Ascending aorta (tissue), 2 donors: ENCODE measurements around the gene NPIPA1. TPM values are rescaled to one million over a fixed set of nuclear protein-coding genes. Genes with fewer than 3 reads are reported as not detected.
A peak's percentile ranks its signal among the peaks of the same experiment; 100 is the strongest.
"Not testable (repeated sequence)": the region's sequence is repeated elsewhere in the genome, so short reads cannot be mapped to it uniquely, and the experiment has no call there.

Experiments used
- DNase-seq, 2 donors: peaks; one replicate each; pipeline ENCODE4 v3.0.0-alpha.2; 2019; ENCODE audit warnings: low spot score in 2 of 2
- H3K27ac ChIP-seq, 2 donors: fragments of 200-600 bp; sonication (generic); one replicate each; pipeline ENCODE4 v1.5.1; 2016 to 2017; ENCODE audit warnings: mild to moderate bottlenecking in 1 of 2
- H3K27me3 ChIP-seq: fragments of 200-600 bp; sonication (generic); one replicate; pipeline ENCODE4 v1.5.1; 2017
- H3K36me3 ChIP-seq, 2 donors: fragments of 200-600 bp; sonication (generic); one replicate each; pipeline ENCODE4 v1.5.1; 2016
- H3K4me1 ChIP-seq, 2 donors: fragments of 200-600 bp; sonication (generic); one replicate each; pipeline ENCODE4 v1.5.1; 2016 to 2017; ENCODE audit warnings: mild to moderate bottlenecking in 1 of 2
- H3K4me3 ChIP-seq, 2 donors: fragments of 200-600 bp; sonication (generic); one replicate each; pipeline ENCODE4 v1.5.1; 2016 to 2017; ENCODE audit warnings: mild to moderate bottlenecking in 1 of 2
- H3K9me3 ChIP-seq, 2 donors: fragments of 200-600 bp; sonication (generic); one replicate each; pipeline ENCODE4 v1.5.1; 2016
- intact Hi-C: fragments of 100-400 bp; cut with DNase I; formaldehyde crosslinking; loops from one replicate; pipeline ENCODE4 v1.15.1; 2023
- total RNA-seq: library from RNA; depleted of rRNA; stranded (reverse); fragments of >200 nt; gene quantifications from one replicate; pipeline ENCODE4 v1.1.0, GENCODE V29; 2016

The NPIPA1 gene
- total RNA-seq, 1 donor from 2014 or later, result 53.4 TPM

DNA sequence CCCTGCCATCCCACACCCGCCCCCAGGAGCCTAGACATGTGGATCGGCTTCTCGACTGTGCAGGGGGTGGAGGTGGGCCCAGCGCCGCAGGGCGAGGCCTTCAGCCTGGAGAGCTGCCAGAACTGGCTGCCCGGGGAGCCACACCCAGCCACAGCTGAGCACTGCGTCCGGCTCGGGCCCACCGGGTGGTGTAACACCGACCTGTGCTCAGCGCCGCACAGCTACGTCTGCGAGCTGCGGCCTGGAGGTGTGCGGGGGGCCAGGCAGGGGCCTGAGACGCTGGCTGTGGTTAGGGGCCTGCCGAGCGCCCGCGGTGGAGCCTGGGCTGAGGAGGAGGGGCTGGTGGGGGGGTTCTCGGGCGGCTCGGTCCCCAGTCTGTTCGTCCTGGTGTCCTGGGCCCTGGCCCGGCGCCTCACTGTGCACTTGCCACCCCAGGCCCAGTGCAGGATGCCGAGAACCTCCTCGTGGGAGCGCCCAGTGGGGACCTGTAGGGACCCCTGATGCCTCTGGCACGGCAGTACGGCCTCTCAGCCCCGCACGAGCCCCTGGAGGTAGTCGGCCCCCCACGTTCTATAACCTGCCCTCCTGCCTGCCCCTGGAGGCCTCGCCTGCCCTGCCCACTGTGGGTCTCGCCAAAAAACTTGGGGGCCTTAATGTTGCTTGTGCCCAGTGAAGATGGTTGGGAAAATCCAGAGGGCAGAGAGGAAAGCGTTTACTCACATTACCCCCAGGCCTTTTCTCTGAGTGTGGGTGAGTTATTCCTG, 17.2 kb upstream of the NPIPA1 start:
- H3K4me1 ChIP-seq, H3K9me3 ChIP-seq, intact Hi-C loops, H3K27ac ChIP-seq, H3K27me3 ChIP-seq, H3K36me3 ChIP-seq, H3K4me3 ChIP-seq: not testable (repeated sequence)
- DNase-seq, result peak in 1 of 2 donors; percentile 38

DNA sequence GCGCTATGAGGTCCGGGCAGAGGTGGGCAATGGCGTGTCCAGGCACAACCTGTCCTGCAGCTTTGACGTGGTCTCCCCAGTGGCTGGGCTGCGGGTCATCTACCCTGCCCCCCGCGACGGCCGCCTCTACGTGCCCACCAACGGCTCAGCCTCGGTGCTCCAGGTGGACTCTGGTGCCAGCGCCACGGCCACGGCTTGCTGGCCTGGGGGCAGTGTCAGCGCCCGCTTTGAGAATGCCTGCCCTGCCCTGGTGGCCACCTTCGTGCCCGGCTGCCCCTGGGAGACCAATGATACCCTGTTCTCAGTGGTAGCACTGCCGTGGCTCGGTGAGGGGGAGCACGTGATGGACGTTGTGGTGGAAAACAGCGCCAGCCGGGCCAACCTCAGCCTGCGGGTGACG, 15.0 kb upstream of the NPIPA1 start:
- H3K4me1 ChIP-seq, H3K27ac ChIP-seq, H3K4me3 ChIP-seq, DNase-seq, H3K9me3 ChIP-seq, H3K36me3 ChIP-seq, intact Hi-C loops, H3K27me3 ChIP-seq: not testable (repeated sequence)

DNA sequence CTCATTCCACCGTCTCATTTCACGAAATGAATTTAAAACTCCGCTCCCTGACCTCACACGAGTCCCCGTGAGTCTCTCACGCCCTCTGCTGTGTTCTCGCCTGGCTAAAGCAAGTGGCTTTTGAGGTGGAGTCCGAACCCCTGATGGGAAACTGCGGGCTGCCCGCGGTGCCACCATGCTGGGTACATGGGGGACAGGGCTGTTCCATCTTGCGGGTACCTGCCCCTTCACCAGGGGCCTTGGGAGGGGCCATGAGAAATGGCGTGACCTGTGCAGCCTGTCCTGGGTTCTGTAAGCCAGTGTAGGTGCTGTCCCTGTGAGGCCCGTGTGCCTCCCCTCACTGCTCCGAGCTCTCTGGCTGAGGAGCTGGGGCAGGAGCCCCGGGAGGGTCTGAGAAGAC, 14.3 kb upstream of the NPIPA1 start:
- intact Hi-C loops, result not testable (repeated sequence)

DNA sequence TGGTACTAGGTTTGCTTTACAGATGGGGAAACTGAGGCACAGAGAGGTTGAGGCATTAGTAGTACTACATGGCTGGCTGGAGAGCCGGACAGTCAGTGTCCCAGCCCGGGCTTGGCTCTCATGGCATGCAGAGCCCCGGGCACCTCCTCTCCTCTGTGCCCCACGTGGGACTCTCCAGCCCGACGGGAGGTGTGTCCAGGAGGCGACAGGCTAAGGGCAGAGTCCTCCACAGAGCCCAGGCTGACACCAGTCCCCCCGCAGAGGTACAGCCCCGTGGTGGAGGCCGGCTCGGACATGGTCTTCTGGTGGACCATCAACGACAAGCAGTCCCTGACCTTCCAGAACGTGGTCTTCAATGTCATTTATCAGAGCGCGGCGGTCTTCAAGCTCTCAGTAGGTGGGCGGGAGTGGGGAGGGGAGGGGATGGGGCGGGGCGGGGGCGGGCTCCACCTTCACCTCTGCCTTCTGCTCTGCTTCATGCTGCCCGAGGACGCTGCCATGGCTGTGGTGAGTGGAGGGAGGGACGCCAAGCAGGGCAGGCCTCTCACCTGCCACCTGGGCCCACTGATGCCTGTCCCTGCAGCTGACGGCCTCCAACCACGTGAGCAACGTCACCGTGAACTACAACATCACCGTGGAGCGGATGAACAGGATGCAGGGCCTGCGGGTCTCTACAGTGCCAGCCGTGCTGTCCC, 13.7 kb upstream of the NPIPA1 start:
- DNase-seq, result peak in 1 of 2 donors; percentile 12
- intact Hi-C loops, H3K36me3 ChIP-seq, H3K27ac ChIP-seq, H3K9me3 ChIP-seq, H3K27me3 ChIP-seq, H3K4me1 ChIP-seq, H3K4me3 ChIP-seq: not testable (repeated sequence)

More for the DNA sequence above, 14.3 kb upstream of the NPIPA1 start:
- not testable (repeated sequence) for DNase-seq, H3K36me3 ChIP-seq, H3K4me3 ChIP-seq, H3K9me3 ChIP-seq, H3K27ac ChIP-seq, H3K4me1 ChIP-seq, H3K27me3 ChIP-seq

DNA sequence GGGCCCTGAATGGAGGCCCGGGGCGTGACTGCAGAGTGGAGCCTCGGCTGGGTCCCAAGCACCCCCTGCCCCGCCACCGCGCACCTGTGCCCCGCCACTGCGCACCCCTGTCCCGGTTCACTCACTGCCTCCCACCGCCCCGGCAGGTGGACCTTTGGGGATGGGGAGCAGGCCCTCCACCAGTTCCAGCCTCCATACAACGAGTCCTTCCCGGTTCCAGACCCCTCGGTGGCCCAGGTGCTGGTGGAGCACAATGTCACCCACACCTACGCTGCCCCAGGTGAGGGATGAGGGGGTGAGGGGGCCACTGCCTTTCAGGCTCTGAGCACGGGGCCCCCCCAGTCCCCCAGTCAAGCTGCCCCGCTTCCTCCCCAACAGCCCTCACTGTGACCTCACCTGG, 12.9 kb upstream of the NPIPA1 start:
- intact Hi-C loops, H3K4me1 ChIP-seq: not testable (repeated sequence)

DNA sequence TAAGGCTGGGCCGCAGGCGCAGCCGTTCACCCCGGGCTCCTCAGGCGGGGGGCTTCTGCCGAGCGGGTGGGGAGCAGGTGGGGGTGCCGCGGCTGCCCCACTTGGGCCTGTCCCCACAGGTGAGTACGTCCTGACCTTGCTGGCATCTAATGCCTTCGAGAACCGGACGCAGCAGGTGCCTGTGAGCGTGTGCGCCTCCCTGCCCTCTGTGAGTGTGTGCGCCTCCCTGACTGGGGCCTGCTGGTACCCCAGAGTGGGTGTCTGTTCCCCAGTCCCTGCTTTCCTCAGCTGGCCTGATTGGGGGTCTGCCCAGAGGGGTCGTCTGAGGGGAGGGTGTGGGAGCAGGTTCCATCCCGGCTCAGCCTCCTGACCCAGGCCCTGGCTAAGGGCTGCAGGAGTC, 12.3 kb upstream of the NPIPA1 start:
- H3K4me1 ChIP-seq, H3K27ac ChIP-seq, H3K4me3 ChIP-seq, intact Hi-C loops, H3K9me3 ChIP-seq, H3K27me3 ChIP-seq, H3K36me3 ChIP-seq: not testable (repeated sequence)
- DNase-seq, result peak in 1 of 2 donors; percentile 9

More for the DNA sequence above, 12.9 kb upstream of the NPIPA1 start:
- not testable (repeated sequence) for H3K36me3 ChIP-seq, H3K27me3 ChIP-seq, H3K9me3 ChIP-seq, H3K4me3 ChIP-seq, H3K27ac ChIP-seq, DNase-seq

DNA sequence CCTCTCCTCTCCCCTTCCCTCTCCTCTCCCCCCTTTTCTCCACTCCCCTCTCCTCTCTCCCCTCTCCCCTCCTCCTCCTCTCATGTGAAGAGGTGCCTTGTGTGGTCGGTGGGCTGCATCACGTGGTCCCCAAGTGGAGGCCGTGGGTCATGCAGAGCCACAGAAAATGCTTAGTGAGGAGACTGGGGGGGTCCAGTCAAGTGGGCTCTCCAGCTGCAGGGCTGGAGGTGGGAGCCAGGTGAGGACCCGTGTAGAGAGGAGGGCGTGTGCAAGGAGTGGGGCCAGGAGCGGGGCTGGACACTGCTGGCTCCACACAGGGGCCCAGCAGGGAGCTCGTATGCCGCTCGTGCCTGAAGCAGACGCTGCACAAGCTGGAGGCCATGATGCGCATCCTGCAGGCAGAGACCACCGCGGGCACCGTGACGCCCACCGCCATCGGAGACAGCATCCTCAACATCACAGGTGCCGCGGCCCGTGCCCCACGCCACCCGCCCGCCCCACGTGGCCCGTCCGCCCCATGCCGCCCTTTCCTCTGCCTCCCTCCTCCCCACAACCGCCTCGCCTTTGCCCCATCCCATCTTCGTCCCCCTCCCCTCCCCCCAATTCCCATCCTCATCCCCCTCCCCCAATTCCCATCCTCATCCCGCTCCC, 9.1 kb upstream of the NPIPA1 start:
- H3K27ac ChIP-seq, H3K9me3 ChIP-seq, H3K36me3 ChIP-seq, H3K4me1 ChIP-seq, H3K4me3 ChIP-seq, intact Hi-C loops, H3K27me3 ChIP-seq: not testable (repeated sequence)
- DNase-seq, result peak in 1 of 2 donors; percentile 58

DNA sequence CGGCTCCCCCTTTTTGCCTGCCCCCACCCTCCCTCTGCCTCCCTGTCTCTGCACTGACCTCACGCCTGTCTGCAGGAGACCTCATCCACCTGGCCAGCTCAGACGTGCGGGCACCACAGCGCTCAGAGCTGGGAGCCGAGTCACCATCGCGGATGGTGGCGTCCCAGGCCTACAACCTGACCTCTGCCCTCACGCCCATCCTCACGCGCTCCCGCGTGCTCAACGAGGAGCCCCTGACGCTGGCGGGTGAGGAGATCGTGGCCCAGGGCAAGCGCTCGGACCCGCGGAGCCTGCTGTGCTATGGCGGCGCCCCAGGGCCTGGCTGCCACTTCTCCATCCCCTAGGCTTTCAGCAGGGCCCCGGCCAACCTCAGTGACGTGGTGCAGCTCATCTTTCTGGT, 8.1 kb upstream of the NPIPA1 start:
- intact Hi-C loops, H3K27ac ChIP-seq, H3K9me3 ChIP-seq, H3K27me3 ChIP-seq, H3K4me1 ChIP-seq, H3K36me3 ChIP-seq, H3K4me3 ChIP-seq, DNase-seq: not testable (repeated sequence)

DNA sequence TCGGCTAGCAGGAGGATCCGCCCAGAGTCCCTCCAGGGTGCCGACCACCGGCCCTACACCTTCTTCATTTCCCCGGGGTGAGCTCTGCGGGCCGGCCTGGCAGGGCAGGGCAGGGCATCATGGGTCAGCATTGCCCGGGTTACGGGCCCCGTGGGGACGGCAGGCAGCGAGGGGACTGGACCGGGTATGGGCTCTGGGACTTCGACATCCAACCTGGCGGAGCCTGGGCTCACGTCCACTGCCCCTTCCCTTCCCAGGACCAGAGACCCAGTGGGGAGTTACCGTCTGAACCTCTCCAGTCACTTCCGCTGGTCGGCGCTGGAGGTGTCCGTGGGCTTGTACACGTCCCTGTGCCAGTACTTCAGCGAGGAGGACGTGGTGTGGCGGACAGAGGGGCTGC, 7.0 kb upstream of the NPIPA1 start:
- H3K4me1 ChIP-seq, H3K36me3 ChIP-seq, H3K9me3 ChIP-seq, H3K27ac ChIP-seq, H3K27me3 ChIP-seq, H3K4me3 ChIP-seq, intact Hi-C loops, DNase-seq: not testable (repeated sequence)

DNA sequence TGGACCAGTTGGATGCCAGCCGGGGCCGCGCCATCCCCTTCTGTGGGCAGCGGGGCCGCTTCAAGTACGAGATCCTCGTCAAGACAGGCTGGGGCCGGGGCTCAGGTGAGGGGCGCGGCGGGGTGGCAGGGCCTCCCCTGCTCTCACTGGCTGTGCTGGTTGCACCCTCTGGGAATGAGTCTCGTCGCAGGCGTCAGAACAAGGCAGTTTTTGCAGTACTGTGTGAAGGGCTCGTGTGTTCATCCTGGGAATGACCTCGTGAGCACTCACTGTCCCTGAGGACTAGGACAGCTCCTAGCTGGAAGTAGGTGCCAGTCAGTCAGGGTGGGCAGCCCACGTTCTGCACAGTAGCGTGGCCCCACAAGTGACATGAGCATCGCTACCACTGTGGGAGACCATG, 6.3 kb upstream of the NPIPA1 start:
- H3K27me3 ChIP-seq, intact Hi-C loops, DNase-seq, H3K4me3 ChIP-seq, H3K27ac ChIP-seq, H3K4me1 ChIP-seq, H3K9me3 ChIP-seq, H3K36me3 ChIP-seq: not testable (repeated sequence)

DNA sequence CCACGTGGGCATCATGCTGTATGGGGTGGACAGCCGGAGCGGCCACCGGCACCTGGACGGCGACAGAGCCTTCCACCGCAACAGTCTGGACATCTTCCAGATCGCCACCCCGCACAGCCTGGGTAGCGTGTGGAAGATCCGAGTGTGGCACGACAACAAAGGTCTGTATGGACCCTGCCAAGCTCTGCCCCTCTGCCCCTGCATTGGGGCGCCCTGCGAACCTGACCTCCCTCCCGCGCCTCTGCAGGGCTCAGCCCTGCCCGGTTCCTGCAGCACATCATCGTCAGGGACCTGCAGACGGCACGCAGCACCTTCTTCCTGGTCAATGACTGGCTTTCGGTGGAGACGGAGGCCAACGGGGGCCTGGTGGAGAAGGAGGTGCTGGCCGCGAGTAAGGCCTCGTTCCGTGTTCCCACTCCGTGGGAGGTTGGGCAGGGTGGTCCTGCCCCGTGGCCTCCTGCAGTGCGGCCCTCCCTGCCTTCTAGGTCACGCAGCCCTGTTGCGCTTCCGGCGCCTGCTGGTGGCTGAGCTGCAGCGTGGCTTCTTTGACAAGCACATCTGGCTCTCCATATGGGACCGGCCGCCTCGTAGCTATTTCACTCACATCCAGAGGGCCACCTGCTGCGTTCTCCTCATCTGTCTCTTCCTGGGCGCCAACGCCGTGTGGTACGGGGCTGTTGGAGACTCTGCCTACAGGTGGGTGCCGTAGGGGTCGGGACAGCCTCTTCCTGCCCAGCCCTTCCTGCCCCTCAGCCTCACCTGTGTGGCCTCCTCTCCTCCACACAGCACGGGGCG, 4.5 kb upstream of the NPIPA1 start:
- intact Hi-C loops, H3K4me3 ChIP-seq, H3K4me1 ChIP-seq, H3K9me3 ChIP-seq, DNase-seq, H3K36me3 ChIP-seq, H3K27ac ChIP-seq, H3K27me3 ChIP-seq: not testable (repeated sequence)

DNA sequence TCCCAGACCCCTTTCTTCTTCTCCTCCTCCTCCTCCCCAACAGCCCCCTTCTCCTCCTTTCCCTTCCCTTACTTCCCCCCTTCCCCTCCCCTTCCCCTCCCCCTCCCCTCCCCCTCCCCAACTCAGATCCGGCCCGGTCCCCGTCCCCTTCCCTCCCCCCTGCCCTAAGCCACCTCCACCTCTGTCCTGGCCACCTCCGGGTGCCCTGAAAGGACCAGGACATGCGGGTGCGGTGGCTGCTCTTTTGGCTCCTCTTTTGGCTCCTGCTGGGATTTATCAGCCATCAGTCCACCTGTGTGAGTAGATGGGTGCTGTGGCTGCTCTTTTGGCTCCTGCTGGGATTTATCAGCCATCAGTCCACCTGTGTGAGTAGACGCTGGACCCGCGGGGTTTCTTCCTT, 751 bp downstream of the NPIPA1 start:
- DNase-seq, H3K4me1 ChIP-seq, intact Hi-C loops, H3K9me3 ChIP-seq, H3K4me3 ChIP-seq, H3K27ac ChIP-seq, H3K36me3 ChIP-seq, H3K27me3 ChIP-seq: not testable (repeated sequence)

DNA sequence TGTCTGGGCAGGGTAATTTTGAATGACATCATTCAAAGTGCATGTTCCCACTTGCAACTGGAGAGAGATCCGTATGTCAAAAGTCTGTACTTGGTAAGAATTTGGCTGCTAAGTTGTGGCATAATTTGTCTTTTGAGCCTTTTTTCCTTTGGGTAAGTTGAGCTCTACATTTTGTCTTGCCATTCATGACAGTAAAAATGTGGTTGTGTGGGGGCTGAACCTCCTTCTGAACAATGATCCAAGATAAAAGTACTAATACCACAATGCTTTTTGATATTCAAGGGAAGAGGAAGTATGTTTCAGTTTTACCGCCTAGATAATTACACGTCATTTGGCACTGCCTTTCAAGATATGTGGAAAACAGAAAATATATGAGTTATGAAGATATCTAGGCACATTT, 5.4 kb downstream of the NPIPA1 start:
- intact Hi-C loops, DNase-seq, H3K4me3 ChIP-seq, H3K27me3 ChIP-seq, H3K36me3 ChIP-seq, H3K9me3 ChIP-seq, H3K4me1 ChIP-seq, H3K27ac ChIP-seq: not testable (repeated sequence)
